Measurements from ENCODE around the gene PCDHGA5. TPM values are rescaled to one million over a fixed set of nuclear protein-coding genes. Genes with fewer than 3 reads are reported as not detected.

PCDHGA5 gene
- total and polyA plus RNA-seq, 3 donors from 2014 or later, result 1.5 to 12.2 (median 9.4) TPM

DNA sequence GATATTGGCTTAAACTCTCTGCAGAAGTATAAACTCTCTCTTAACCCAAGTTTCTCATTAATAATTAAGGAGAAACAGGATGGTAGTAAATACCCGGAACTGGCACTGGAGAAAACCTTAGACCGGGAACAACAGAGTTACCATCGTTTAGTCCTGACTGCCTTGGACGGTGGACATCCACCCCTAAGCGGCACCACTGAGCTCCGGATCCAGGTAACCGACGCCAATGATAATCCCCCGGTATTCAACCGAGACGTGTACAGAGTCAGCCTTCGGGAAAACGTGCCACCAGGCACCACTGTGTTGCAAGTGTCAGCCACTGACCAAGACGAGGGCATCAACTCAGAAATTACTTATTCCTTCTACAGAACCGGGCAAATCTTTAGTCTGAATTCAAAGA, 34.6 kb downstream of the PCDHGA5 start:
- Histone ChIP-seq H3K4me3 (no peak overlapping the region), H3K9me3 (no peaks in the 10 kb centered on the region), H3K27me3 (no peaks in the 10 kb centered on the region), H3K4me1 (no peaks in the 10 kb centered on the region), H3K27ac (no peak overlapping the region), H3K36me3 (ENCODE audit: low read depth, missing control alignments) (no peaks in the 10 kb centered on the region)
- WGBS, 2 donors, result 12 to 25% methylated on average over 15 of the region's 15 CpGs
- DNase-seq, result no peak
- TF ChIP-seq POLR2A (IDR thresholded peaks at IDR 0.05), result no peak
- TF ChIP-seq, protein P1, sequence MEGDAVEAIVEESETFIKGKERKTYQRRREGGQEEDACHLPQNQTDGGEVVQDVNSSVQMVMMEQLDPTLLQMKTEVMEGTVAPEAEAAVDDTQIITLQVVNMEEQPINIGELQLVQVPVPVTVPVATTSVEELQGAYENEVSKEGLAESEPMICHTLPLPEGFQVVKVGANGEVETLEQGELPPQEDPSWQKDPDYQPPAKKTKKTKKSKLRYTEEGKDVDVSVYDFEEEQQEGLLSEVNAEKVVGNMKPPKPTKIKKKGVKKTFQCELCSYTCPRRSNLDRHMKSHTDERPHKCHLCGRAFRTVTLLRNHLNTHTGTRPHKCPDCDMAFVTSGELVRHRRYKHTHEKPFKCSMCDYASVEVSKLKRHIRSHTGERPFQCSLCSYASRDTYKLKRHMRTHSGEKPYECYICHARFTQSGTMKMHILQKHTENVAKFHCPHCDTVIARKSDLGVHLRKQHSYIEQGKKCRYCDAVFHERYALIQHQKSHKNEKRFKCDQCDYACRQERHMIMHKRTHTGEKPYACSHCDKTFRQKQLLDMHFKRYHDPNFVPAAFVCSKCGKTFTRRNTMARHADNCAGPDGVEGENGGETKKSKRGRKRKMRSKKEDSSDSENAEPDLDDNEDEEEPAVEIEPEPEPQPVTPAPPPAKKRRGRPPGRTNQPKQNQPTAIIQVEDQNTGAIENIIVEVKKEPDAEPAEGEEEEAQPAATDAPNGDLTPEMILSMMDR (IDR thresholded peaks at IDR 0.05), result no peak
- intact Hi-C loops (cut with DNase I; ENCODE audit: low total_unique reads), result no loop called here

DNA sequence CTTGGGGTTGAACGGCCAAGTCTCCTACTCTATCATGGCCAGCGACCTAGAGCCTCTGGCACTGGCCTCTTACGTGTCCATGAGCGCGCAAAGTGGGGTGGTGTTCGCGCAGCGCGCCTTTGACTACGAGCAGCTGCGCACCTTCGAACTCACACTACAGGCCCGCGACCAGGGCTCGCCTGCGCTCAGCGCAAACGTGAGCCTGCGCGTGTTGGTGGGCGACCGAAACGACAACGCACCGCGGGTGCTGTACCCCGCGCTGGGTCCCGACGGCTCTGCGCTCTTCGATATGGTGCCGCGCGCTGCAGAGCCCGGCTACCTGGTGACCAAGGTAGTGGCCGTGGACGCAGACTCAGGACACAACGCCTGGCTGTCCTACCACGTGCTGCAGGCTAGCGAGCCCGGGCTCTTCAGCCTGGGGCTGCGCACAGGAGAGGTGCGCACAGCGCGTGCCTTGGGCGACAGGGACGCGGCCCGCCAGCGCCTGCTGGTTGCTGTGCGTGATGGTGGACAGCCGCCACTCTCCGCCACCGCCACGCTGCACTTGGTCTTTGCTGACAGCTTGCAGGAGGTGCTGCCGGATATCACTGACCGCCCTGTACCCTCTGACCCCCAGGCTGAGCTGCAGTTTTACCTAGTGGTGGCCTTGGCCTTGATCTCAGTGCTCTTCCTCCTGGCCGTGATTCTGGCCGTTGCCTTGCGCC, 35.7 kb downstream of the PCDHGA5 start:
- intact Hi-C loops (cut with DNase I; ENCODE audit: low total_unique reads), result no loop called here
- no peak overlapping the region for H3K27ac ChIP-seq
- TF ChIP-seq POLR2A (IDR thresholded peaks at IDR 0.05), result no peak
- TF ChIP-seq, protein P1 (IDR thresholded peaks at IDR 0.05), result no peak
- no peaks in the 10 kb centered on the region for H3K9me3 ChIP-seq
- no peak for DNase-seq
- H3K4me1 ChIP-seq, result no peaks in the 10 kb centered on the region
- no peaks in the 10 kb centered on the region for H3K27me3 ChIP-seq
- WGBS, 2 donors, result 19 to 35% methylated on average over 4 to 55 of the region's 61 CpGs
- H3K4me3 ChIP-seq, result peak overlapping the region in 1 of 2 donors; percentile 7
- H3K36me3 ChIP-seq (ENCODE audit: low read depth, missing control alignments), result no peaks in the 10 kb centered on the region

DNA sequence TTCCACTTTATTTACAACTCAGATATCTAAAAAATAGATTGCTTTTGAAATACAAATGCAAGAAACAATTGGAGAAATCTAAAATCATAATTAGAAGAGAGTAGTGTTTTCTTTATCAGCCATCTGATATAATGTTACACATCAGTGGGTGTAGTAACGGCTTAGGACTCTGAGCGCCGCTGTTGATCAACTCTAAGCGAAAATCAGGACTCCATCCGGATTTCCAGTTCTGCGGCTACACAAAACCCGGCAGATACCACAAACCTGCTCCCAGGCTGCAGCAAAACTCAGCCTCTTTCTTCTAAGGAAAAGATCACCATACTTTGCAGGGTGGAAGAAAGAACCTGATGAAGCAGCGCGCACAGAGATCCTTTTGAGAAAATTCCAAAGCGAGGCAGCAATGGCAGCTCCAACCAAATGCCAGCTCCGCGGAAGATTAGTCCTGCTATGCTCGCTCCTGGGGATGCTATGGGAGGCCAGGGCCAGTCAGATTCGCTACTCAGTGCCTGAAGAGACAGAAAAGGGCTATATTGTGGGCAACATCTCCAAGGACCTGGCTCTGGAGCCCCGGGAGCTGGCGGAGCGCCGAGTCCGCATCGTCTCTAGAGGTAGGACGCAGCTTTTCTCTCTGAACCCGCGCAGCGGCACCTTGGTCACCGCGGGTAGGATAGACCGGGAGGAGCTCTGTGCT, 38.7 kb downstream of the PCDHGA5 start, which contains the start of gene PCDHGA9:
Gene PCDHGA9 (plus strand): TSS at position 226 of the 691 bp plus-strand sequence. CDS start 175 bp downstream, at position 401.
- peak within 1 kb of the TSS in 1 of 2 donors; percentile 0 for H3K4me3 ChIP-seq
- WGBS, 2 donors, result 6 to 14% methylated on average over 16 to 27 of the region's 27 CpGs
- no peaks in the 10 kb centered on the region for H3K4me1 ChIP-seq
- no peaks in the 10 kb centered on the region for H3K9me3 ChIP-seq
- H3K27me3 ChIP-seq, result no peaks in the 10 kb centered on the region
- DNase-seq, result no peak
- H3K36me3 ChIP-seq (ENCODE audit: low read depth, missing control alignments), result no peaks in the 10 kb centered on the region
- intact Hi-C loops (cut with DNase I; ENCODE audit: low total_unique reads), result no loop called here
- no peak within 1 kb of the TSS for H3K27ac ChIP-seq
- TF ChIP-seq POLR2A (IDR thresholded peaks at IDR 0.05), result no peak
- TF ChIP-seq, protein P1 (IDR thresholded peaks at IDR 0.05), result peak in 1 of 3 experiments; percentile 9

DNA sequence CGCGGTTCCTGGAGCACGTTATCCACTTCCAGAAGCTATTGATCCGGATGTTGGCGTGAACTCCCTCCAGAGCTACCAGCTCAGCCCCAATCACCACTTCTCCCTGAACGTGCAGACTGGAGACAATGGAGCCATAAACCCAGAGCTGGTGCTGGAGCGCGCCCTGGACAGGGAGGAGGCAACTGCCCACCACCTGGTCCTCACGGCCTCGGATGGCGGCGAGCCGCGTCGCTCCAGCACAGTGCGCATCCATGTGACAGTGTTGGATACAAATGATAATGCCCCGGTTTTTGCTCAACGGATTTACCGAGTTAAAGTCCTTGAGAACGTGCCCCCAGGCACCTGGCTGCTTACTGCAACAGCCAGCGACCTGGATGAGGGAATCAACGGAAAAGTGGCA, 39.4 kb downstream of the PCDHGA5 start:
- no peak for DNase-seq
- 20 to 26% methylated on average over 22 of the region's 22 CpGs for WGBS, 2 donors
- Histone ChIP-seq H3K27ac (no peak overlapping the region), H3K4me1 (no peaks in the 10 kb centered on the region), H3K9me3 (no peaks in the 10 kb centered on the region), H3K36me3 (ENCODE audit: low read depth, missing control alignments) (no peaks in the 10 kb centered on the region), H3K27me3 (no peaks in the 10 kb centered on the region), H3K4me3 (peak overlapping the region in 1 of 2 donors; percentile 0)
- intact Hi-C loops (cut with DNase I; ENCODE audit: low total_unique reads), result no loop called here
- TF ChIP-seq, protein P1 (IDR thresholded peaks at IDR 0.05), result no peak
- TF ChIP-seq POLR2A (IDR thresholded peaks at IDR 0.05), result no peak

Measured in testis (tissue), 3 donors.